ENCODE results near the gene RBM15B. TPM values are rescaled to one million over a fixed set of nuclear protein-coding genes. Genes with fewer than 3 reads are reported as not detected.

RBM15B gene
- total and polyA plus RNA-seq, 9 of the 15 experiments (the other 6 are each of a cell fraction or from before 2014, with no cell fraction given), result 1.8 to 21.0 (median 10.5) TPM

DNA sequence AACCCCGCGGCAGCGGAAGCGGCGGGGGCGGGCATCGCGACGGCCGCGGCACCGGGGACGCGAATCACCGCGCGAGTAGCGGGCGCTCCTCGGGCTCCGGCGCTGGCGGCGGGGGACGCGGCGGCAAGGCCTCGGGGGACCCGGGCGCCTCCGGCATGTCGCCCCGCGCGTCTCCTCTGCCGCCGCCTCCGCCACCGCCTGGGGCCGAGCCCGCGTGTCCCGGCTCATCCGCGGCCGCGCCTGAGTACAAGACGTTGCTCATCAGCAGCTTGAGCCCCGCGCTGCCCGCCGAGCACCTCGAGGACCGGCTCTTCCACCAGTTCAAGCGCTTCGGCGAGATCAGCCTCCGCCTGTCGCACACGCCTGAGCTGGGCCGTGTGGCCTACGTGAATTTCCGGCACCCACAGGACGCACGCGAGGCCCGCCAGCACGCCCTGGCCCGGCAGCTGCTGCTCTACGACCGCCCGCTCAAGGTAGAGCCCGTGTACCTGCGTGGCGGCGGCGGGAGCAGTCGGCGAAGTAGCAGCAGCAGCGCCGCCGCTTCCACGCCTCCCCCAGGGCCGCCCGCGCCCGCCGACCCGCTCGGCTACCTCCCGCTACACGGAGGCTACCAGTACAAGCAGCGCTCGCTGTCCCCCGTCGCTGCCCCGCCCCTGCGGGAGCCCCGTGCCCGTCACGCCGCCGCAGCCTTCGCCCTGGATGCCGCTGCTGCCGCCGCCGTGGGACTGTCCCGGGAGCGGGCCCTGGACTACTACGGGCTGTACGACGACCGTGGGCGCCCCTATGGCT, 675 bp downstream of the RBM15B start (continued):
- TF ChIP-seq ZNF830 (CRISPR knock-in tag; IDR thresholded peaks at IDR 0.05) (no peak), SETDB1 (IDR thresholded peaks at IDR 0.05; ENCODE audit: low read length) (no peak), GATA2 (CRISPR knock-in tag; IDR thresholded peaks at IDR 0.05) (no peak), ZNF324 (CRISPR knock-in tag; IDR thresholded peaks at IDR 0.05) (no peak), PHF8 (IDR thresholded peaks at IDR 0.05; ENCODE audit: borderline replicate concordance, low read length) (peak; percentile 23; the same call in 1 of the 2 replicates), ZNF232 (CRISPR knock-in tag; IDR thresholded peaks at IDR 0.05) (0 out of 2 replicates have a peak, but pooled peaks have one; percentile 59), NR3C1 (CRISPR knock-in tag; IDR thresholded peaks at IDR 0.05) (peak; percentile 46; the same call in 1 of the 2 replicates), TFAP4 (CRISPR knock-in tag; IDR thresholded peaks at IDR 0.05; ENCODE audit: borderline replicate concordance) (peak; percentile 34; the same call in 1 of the 2 replicates), ZKSCAN3 (CRISPR knock-in tag; IDR thresholded peaks at IDR 0.05) (no peak), GATAD2B (IDR thresholded peaks at IDR 0.05; ENCODE audit: borderline replicate concordance) (0 out of 2 replicates have a peak, but pooled peaks have one; percentile 26), RBFOX2 (IDR thresholded peaks at IDR 0.05; ENCODE audit: low read depth, low read length) (peak; percentile 62), NFIX (CRISPR knock-in tag; IDR thresholded peaks at IDR 0.05; ENCODE audit: low read depth) (no peak), ETS1 (conservative IDR thresholded peaks at IDR 0.05; ENCODE audit: control insufficient read depth, low read depth, low read length) (0 out of 2 replicates have a peak, but pooled peaks have one; percentile 1)
- TF ChIP-seq, protein P1, sequence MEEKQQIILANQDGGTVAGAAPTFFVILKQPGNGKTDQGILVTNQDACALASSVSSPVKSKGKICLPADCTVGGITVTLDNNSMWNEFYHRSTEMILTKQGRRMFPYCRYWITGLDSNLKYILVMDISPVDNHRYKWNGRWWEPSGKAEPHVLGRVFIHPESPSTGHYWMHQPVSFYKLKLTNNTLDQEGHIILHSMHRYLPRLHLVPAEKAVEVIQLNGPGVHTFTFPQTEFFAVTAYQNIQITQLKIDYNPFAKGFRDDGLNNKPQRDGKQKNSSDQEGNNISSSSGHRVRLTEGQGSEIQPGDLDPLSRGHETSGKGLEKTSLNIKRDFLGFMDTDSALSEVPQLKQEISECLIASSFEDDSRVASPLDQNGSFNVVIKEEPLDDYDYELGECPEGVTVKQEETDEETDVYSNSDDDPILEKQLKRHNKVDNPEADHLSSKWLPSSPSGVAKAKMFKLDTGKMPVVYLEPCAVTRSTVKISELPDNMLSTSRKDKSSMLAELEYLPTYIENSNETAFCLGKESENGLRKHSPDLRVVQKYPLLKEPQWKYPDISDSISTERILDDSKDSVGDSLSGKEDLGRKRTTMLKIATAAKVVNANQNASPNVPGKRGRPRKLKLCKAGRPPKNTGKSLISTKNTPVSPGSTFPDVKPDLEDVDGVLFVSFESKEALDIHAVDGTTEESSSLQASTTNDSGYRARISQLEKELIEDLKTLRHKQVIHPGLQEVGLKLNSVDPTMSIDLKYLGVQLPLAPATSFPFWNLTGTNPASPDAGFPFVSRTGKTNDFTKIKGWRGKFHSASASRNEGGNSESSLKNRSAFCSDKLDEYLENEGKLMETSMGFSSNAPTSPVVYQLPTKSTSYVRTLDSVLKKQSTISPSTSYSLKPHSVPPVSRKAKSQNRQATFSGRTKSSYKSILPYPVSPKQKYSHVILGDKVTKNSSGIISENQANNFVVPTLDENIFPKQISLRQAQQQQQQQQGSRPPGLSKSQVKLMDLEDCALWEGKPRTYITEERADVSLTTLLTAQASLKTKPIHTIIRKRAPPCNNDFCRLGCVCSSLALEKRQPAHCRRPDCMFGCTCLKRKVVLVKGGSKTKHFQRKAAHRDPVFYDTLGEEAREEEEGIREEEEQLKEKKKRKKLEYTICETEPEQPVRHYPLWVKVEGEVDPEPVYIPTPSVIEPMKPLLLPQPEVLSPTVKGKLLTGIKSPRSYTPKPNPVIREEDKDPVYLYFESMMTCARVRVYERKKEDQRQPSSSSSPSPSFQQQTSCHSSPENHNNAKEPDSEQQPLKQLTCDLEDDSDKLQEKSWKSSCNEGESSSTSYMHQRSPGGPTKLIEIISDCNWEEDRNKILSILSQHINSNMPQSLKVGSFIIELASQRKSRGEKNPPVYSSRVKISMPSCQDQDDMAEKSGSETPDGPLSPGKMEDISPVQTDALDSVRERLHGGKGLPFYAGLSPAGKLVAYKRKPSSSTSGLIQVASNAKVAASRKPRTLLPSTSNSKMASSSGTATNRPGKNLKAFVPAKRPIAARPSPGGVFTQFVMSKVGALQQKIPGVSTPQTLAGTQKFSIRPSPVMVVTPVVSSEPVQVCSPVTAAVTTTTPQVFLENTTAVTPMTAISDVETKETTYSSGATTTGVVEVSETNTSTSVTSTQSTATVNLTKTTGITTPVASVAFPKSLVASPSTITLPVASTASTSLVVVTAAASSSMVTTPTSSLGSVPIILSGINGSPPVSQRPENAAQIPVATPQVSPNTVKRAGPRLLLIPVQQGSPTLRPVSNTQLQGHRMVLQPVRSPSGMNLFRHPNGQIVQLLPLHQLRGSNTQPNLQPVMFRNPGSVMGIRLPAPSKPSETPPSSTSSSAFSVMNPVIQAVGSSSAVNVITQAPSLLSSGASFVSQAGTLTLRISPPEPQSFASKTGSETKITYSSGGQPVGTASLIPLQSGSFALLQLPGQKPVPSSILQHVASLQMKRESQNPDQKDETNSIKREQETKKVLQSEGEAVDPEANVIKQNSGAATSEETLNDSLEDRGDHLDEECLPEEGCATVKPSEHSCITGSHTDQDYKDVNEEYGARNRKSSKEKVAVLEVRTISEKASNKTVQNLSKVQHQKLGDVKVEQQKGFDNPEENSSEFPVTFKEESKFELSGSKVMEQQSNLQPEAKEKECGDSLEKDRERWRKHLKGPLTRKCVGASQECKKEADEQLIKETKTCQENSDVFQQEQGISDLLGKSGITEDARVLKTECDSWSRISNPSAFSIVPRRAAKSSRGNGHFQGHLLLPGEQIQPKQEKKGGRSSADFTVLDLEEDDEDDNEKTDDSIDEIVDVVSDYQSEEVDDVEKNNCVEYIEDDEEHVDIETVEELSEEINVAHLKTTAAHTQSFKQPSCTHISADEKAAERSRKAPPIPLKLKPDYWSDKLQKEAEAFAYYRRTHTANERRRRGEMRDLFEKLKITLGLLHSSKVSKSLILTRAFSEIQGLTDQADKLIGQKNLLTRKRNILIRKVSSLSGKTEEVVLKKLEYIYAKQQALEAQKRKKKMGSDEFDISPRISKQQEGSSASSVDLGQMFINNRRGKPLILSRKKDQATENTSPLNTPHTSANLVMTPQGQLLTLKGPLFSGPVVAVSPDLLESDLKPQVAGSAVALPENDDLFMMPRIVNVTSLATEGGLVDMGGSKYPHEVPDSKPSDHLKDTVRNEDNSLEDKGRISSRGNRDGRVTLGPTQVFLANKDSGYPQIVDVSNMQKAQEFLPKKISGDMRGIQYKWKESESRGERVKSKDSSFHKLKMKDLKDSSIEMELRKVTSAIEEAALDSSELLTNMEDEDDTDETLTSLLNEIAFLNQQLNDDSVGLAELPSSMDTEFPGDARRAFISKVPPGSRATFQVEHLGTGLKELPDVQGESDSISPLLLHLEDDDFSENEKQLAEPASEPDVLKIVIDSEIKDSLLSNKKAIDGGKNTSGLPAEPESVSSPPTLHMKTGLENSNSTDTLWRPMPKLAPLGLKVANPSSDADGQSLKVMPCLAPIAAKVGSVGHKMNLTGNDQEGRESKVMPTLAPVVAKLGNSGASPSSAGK (IDR thresholded peaks at IDR 0.05), result peak; percentile 79

Data from K562 (cell line).